Suprapubic skin (tissue), 4 donors: ENCODE data around the gene NSD1. TPM values are rescaled to one million over a fixed set of nuclear protein-coding genes. Genes with fewer than 3 reads are reported as not detected.

Experiments
- DNase-seq, 2 donors: peaks; one replicate each; pipeline ENCODE4 v3.0.0-alpha.2; 2019; ENCODE audit warnings: low spot score in 2 of 2
- H3K27ac ChIP-seq: fragments of 200-600 bp; sonication (generic); one replicate; pipeline ENCODE4 v1.5.1; 2019
- H3K27me3 ChIP-seq: fragments of 200-600 bp; sonication (generic); one replicate; pipeline ENCODE4 v1.5.1; 2019
- H3K36me3 ChIP-seq: fragments of 200-600 bp; sonication (generic); one replicate; pipeline ENCODE4 v1.5.1; 2019
- H3K4me1 ChIP-seq: fragments of 200-600 bp; sonication (generic); one replicate; pipeline ENCODE4 v1.5.1; 2019
- H3K4me3 ChIP-seq: fragments of 200-600 bp; sonication (generic); one replicate; pipeline ENCODE4 v1.5.1; 2019; ENCODE audit warnings: mild to moderate bottlenecking
- H3K9me3 ChIP-seq: fragments of 200-600 bp; sonication (generic); one replicate; pipeline ENCODE4 v1.5.1; 2019
- EP300 ChIP-seq: sonication (generic); formaldehyde crosslinking; IDR thresholded peaks from one replicate; pipeline ENCODE4 v1.6.1; 2017; ENCODE audit warnings: antibody characterized with exemption
- POLR2A ChIP-seq, 2 donors: fragments of 450-650 bp; IDR thresholded peaks; one replicate each; pipeline ENCODE4 v1.6.1; 2017; ENCODE audit warnings: antibody characterized with exemption in 2 of 2, mild to moderate bottlenecking in 2 of 2, moderate library complexity in 2 of 2
- POLR2AphosphoS5 ChIP-seq, 3 donors: sonication (generic); formaldehyde crosslinking; IDR thresholded peaks; one replicate each; pipeline ENCODE4 v1.6.1; 2017; ENCODE audit warnings: antibody characterized with exemption in 3 of 3
- WGBS: methylation state at CpG from one replicate; pipeline ENCODE4 v1.1.5; 2018; 5-methylcytosine and 5-hydroxymethylcytosine counted together
- total RNA-seq, 4 donors: library from RNA; depleted of rRNA; stranded (reverse); fragments of >200 nt; gene quantifications; one replicate each; pipeline ENCODE4 v1.1.0, GENCODE V29; 2016
- TF ChIP-seq, protein P1 (sequence below), 2 donors: fragments of 200-600 bp in 1 of 2; fragments of 450-650 bp in 1 of 2; sonication (generic) in 1 of 2; IDR thresholded peaks; one replicate each; pipeline ENCODE4 v1.5.1; 2016 to 2019; ENCODE audit warnings: antibody characterized with exemption in 2 of 2, mild to moderate bottlenecking in 1 of 2, moderate library complexity in 1 of 2

NSD1 gene
- total RNA-seq, 4 donors from 2014 or later: 36.0 to 67.9 (median 51.3) TPM

DNA sequence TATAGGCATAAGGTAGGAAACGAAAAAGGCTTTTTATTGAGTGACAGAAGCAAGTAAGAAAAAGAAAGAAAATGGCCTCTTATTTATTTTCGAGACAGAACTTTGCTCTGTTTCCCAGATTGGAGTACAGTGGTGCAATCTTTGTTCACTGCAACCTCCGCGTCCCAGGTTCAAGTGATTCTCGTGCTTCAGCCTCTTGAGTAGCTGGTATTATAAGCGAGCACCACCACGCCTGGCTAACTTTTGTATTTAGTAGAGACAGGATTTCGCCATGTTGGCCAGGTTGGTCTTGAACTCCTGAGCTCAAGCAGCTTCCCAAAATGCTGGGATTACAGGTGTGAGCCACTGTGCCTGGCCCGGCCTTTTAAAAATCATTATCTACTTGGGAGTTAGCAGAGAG lies 70.7 kb downstream of the NSD1 start:
- Histone ChIP-seq H3K36me3 (peaks cover 71% of the 10 kb centered on the region), H3K4me3 (no peak overlapping the region), H3K27ac (no peak overlapping the region), H3K9me3 (no peaks in the 10 kb centered on the region), H3K4me1 (no peaks in the 10 kb centered on the region), H3K27me3 (no peaks in the 10 kb centered on the region)
- WGBS: 93% methylated on average over 9 of the region's 9 CpGs
- no peak for DNase-seq
- TF ChIP-seq EP300: no peak
- TF ChIP-seq POLR2A (IDR thresholded peaks at IDR 0.05): no peak
- TF ChIP-seq POLR2AphosphoS5 (IDR thresholded peaks at IDR 0.05): no peak
- TF ChIP-seq, protein P1, sequence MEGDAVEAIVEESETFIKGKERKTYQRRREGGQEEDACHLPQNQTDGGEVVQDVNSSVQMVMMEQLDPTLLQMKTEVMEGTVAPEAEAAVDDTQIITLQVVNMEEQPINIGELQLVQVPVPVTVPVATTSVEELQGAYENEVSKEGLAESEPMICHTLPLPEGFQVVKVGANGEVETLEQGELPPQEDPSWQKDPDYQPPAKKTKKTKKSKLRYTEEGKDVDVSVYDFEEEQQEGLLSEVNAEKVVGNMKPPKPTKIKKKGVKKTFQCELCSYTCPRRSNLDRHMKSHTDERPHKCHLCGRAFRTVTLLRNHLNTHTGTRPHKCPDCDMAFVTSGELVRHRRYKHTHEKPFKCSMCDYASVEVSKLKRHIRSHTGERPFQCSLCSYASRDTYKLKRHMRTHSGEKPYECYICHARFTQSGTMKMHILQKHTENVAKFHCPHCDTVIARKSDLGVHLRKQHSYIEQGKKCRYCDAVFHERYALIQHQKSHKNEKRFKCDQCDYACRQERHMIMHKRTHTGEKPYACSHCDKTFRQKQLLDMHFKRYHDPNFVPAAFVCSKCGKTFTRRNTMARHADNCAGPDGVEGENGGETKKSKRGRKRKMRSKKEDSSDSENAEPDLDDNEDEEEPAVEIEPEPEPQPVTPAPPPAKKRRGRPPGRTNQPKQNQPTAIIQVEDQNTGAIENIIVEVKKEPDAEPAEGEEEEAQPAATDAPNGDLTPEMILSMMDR (IDR thresholded peaks at IDR 0.05): no peak

DNA sequence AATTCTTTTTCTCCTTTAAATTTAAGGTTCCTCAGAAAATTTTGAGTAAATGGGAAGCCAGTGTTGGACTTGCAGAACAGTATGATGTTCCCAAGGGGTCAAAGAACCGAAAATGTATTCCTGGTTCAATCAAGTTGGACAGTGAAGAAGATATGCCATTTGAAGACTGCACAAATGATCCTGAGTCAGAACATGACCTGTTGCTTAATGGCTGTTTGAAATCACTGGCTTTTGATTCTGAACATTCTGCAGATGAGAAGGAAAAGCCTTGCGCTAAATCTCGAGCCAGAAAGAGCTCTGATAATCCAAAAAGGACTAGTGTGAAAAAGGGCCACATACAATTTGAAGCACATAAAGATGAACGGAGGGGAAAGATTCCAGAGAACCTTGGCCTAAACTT lies 76.0 kb downstream of the NSD1 start:
- no peak overlapping the region for H3K4me3 ChIP-seq
- no peak for DNase-seq
- no peak overlapping the region for H3K27ac ChIP-seq
- H3K36me3 ChIP-seq: peaks cover 59% of the 10 kb centered on the region
- no peaks in the 10 kb centered on the region for H3K27me3 ChIP-seq
- no peaks in the 10 kb centered on the region for H3K4me1 ChIP-seq
- H3K9me3 ChIP-seq: no peaks in the 10 kb centered on the region
- 60% methylated on average over 4 of the region's 4 CpGs for WGBS
- TF ChIP-seq EP300 (no peak), POLR2A (IDR thresholded peaks at IDR 0.05) (no peak), POLR2AphosphoS5 (IDR thresholded peaks at IDR 0.05) (no peak)
- TF ChIP-seq, protein P1 (IDR thresholded peaks at IDR 0.05): no peak

DNA sequence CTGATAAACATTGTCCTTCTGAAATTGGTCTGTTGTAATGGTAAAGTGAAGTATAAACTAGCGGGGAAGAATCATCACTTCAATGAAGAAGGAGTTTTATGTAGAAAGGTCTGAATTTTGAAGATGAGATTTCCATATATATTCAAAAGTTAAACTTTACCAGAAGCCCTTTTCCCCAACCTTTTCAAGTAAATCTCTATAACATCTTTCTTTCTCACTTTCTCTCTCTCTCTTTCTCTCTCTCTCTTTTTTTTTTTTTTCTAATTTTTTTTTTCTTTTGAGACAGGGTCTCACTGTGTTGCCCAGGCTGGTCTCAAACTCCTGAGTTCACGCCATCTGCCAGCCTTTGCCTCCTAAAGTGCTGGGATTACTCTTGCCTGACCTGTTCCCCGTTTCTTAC lies 78.7 kb downstream of the NSD1 start:
- TF ChIP-seq POLR2A (IDR thresholded peaks at IDR 0.05): no peak
- no peak for TF ChIP-seq POLR2AphosphoS5 (IDR thresholded peaks at IDR 0.05)
- TF ChIP-seq, protein P1 (IDR thresholded peaks at IDR 0.05): no peak
- TF ChIP-seq EP300: no peak
- no peaks in the 10 kb centered on the region for H3K9me3 ChIP-seq
- H3K27me3 ChIP-seq: no peaks in the 10 kb centered on the region
- no peaks in the 10 kb centered on the region for H3K4me1 ChIP-seq
- H3K36me3 ChIP-seq: peaks cover 38% of the 10 kb centered on the region
- WGBS: 60% methylated on average over 3 of the region's 3 CpGs
- H3K4me3 ChIP-seq: no peak overlapping the region
- no peak overlapping the region for H3K27ac ChIP-seq
- DNase-seq: no peak

DNA sequence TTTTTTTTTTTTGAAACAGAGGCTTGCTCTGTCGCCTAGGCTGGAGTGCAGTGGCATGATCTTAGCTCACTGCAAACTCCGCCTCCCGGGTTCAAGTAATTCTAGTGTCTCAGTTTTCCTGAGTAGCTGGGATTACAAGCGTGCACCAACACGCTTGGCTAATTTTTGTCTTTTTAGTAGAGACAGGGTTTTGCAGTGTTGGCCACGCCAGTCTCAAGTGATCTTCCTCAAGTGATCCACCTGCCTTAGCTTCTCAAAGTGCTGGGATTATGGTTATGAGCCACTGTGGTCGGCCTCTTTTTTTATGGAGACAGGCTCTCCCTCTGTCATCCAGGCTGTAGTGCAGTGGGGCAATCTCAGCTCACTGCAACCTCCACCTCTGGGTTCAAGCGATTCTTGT lies 87.0 kb downstream of the NSD1 start:
- Histone ChIP-seq H3K27me3 (no peaks in the 10 kb centered on the region), H3K27ac (no peak overlapping the region), H3K36me3 (peaks cover 9% of the 10 kb centered on the region), H3K4me3 (no peak overlapping the region), H3K4me1 (no peaks in the 10 kb centered on the region), H3K9me3 (no peaks in the 10 kb centered on the region)
- 77% methylated on average over 8 of the region's 8 CpGs for WGBS
- no peak for DNase-seq
- TF ChIP-seq POLR2AphosphoS5 (IDR thresholded peaks at IDR 0.05) (no peak), EP300 (no peak), POLR2A (IDR thresholded peaks at IDR 0.05) (no peak)
- TF ChIP-seq, protein P1 (IDR thresholded peaks at IDR 0.05): no peak

DNA sequence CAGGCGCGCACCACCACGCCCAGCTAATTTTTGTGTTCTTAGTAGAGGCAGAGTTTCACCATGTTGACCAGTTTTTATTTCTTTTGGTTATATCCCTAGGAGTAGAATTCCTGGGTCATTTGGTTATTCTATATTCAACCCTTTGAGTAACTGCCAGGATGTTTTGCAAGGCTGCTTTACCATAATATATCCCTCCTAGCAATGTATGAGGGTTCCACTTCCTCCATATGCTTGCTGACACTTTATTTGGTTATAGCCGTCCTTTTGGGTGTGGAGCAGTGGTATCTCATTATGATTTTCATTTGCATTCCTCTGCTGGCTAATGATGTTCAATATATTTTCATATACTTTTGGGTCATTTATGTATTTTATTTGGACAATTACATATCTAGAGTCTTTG lies 88.7 kb downstream of the NSD1 start:
- no peak for DNase-seq
- WGBS: 90% methylated on average over 4 of the region's 4 CpGs
- peaks cover 3% of the 10 kb centered on the region for H3K4me1 ChIP-seq
- no peaks in the 10 kb centered on the region for H3K27me3 ChIP-seq
- TF ChIP-seq POLR2A (IDR thresholded peaks at IDR 0.05) (no peak), POLR2AphosphoS5 (IDR thresholded peaks at IDR 0.05) (no peak), EP300 (no peak)
- TF ChIP-seq, protein P1 (IDR thresholded peaks at IDR 0.05): no peak
- H3K36me3 ChIP-seq: peaks cover 9% of the 10 kb centered on the region
- H3K27ac ChIP-seq: no peak overlapping the region
- no peaks in the 10 kb centered on the region for H3K9me3 ChIP-seq
- H3K4me3 ChIP-seq: no peak overlapping the region
